SIG-M5 treated with dmso at 0.1 percent for 504 hours (cell line): ENCODE data around the gene LRCH3.

ENCODE experiments used
- DNase-seq: peaks from one replicate; lab custom pipeline; 2025; ENCODE audit not compliant: unreplicated experiment; lab: John Stamatoyannopoulos, UW

Gene LRCH3

DNA sequence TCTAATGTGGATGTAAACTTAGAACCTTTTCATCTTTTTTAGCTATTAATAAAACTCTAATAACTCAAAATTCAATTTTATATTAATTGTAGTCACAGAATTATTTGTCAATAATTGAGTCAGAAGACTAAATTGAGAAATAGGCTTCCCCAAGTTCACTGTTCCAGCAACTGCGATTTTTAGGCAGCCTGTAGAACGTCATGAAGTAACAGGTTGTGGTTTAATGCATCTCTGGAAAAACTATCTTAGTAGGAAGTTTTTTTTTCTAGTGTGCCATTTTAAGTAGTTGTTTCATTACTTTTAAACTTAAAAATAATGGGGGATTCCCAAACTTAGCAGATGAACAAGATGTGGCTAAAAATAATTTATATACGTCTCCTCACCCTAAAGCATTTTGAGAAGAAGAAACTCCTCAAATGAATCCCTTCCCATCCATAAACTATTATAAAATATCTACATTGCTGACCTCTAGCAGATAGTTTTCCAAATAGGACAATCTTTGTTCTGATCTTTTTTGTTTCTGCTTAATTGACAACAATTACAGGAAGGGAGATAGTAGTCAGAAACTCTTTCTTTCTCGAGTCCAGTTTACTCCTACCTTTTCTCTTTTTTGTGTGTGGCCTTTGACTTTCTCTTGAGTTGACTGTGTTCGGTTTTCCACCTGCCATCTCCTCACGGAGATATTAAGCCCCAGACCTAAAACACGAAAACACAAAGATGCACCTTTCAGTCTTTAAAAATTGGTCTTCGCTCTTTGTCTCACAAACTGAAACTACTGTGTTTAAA lies 43.1 kb downstream of the LRCH3 start:
- no peak for DNase-seq

DNA sequence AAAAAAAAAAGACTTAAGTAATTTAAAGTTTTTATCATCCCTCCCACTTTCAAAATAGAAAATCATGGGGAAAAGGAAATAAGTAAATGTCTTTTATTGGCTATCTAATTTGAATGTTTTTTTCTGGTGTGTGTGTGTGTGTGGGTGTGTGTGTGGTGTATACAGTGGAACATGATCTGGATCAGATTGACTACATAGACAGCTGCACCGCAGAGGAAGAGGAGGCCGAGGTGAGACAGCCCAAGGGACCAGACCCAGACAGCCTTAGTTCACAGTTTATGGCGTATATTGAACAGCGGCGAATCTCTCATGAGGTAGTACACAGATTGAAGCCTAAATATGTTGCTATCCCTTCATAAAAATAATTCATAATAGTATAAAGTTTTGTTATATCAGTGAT lies 44.5 kb downstream of the LRCH3 start:
- no peak for DNase-seq

DNA sequence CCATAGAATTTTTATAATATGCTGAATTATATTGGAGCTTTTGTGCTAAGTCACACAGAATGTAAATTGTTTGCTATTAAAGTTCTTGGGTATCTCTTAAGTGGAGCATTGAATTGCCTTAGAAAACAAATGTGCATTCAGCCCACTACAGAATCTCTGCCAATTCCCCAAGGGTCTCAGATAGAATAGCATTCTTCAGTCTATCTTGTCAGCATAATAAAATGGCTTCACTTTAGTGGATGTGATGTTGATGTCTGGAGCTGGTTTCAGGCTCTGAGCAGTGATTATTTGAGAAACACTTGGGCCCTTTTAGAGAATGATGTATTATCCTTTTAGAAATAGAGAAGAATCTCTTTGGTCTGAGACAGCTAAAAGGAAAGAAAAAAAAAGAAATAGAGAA lies 45.2 kb downstream of the LRCH3 start:
- DNase-seq, result no peak

DNA sequence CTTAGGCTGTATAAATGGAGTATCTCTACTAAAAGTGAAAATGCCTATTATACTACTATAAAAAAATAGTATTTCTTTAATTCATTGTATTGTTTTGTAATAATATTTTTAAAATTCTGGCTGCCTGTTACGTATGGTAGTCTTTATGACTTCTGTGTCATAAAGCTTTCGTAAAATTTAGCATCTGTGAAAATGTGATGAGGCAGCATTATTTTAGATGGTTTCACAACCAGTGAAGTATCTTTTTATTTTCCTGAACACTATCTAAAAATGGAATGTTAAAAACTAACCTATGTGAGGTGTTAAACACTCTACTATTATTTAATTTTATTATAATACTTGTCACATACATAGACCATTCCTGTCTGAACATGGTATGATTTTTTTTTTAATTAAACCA lies 46.2 kb downstream of the LRCH3 start:
- DNase-seq, result no peak

DNA sequence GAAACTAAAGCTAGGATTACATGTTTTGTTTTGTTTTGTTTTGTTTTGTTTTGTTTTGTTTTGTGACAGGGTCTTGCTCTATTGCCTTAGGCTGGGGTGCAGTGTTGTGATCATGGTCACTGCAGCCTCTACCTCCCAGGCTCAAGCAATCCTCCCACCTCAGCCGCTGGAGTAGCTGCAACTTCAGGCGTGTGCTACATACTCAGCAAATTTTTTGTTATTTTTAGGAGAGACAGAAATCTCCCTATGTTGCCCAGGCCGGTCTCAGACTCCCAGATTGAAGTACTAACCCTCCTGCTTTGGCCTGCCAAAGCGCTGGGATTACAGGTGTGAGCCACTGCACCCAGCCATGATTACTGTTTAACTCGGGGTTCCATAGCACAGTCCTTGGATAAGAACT lies 50.7 kb downstream of the LRCH3 start:
- DNase-seq, result no peak

DNA sequence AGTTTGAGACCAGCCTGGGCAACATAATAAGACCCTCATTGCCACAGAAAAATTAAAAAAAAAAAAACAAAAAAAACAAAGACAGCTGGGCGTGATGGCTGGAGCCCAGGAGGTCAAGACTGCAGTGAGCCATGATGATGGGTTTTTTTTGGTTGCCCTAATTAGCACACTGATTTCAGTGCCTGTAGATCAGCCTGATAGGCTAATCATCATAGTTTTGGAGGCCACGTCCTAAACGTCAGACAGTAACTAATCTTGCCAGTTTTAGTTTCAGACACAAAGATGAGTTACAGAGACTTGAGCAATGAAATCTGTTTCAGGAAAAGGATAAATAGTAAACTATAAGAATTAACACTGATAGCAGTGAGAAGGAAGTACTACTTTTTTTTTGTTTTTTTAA lies 55.4 kb downstream of the LRCH3 start:
- DNase-seq, result no peak

DNA sequence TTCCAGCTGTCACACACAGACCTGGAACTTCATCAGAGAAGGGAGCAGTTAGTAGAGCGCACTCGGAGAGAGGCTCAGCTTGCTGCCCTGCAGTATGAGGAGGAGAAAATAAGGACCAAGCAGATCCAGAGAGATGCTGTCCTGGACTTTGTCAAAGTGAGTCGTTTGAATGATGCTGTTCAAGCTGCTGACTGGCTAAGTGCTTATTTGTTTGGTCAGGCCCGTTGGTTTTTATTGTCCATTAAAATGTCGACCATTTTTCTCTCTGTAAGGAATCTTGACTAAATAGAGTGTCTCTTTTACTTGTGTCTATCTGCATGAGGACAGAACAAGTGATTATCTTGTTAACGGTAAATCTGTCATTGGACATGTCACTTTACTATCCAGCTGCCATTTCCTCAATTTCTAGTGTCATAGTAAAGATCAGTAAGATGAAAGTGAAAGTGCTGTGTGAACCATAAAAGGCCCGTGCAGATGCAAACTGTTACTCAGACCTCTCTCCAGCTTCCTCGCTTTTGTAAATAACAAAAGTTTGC lies 56.9 kb downstream of the LRCH3 start:
- DNase-seq, result peak; percentile 73

DNA sequence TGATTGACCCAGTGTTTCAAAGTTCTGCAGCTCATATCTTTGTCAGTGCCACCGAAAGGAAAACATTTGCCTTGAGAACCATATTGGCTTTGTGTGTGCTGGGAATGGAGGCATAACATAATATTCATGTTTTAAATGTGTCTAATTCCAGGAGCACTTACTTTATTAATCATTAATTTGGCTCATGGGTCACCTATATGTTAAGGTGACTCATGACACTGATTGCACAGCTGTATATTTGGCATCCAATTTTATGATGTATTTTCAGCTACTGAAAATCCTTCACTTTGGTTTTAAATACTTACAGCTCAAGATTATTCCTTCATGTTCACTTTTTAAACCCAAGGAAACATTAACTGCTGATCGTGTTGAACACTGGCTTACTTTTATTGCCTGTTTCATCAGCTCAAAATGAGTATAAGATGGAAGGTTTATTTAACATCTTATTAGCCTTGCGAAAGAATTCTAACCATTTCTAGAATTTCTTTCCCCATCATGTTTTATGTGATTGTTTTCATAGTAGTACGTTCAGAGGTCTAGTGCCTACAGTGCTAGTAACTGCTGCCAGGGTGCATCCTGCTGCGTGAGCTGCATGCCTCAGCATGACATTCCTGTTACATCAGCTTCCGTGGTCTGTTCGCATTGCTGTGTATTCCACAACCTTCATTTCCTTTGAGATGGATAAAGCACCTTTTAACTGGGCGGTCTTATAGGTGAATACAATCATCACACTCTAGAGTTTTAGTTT lies 63.7 kb downstream of the LRCH3 start:
- no peak for DNase-seq

DNA sequence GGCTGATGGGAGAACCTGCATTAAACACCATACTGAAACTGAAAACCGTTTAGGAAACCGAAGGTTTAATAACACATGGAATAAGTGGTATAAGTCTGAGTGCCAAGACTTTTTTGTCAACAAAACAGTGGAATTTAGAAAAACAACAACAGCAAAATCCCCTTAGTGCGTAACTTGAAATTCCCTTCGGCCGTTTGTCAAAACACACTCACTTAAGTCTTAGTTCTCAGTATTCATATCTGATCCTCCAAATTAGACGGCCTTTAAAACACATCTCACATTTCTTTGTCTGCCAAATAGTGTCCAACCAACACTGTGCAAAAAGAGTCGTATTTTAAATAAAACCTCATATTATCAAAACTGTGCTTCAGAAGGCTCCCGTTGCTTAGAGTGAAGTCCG lies 64.5 kb downstream of the LRCH3 start:
- DNase-seq, result no peak

DNA sequence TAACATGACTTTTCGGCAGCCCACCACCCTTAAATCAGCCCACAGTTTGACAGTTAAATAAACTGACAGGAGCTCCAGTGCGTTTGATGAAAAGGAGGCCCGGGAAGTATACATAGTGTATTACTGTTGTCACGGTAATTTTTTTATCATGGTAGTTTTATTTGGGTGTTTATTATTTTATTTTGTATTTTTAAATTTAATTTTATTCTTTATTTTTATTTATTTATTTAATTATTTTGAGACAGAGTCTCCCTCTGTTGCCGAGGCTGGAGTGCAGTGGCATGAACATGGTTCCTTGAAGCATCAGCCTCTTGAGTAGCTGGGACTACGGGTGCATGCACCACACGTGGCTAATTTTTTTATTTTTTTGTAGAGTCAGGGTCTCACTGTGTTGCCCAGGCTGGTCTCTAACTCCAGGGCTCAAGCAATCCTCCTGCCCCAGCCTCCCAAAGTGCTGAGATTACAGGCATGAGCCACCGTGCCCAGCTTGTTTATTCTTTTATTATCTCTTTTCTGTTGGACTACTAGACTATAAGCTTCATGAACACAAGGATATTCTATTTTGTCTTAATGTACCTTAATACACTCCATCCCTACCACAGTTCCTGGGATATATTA lies 65.3 kb downstream of the LRCH3 start:
- no peak for DNase-seq

DNA sequence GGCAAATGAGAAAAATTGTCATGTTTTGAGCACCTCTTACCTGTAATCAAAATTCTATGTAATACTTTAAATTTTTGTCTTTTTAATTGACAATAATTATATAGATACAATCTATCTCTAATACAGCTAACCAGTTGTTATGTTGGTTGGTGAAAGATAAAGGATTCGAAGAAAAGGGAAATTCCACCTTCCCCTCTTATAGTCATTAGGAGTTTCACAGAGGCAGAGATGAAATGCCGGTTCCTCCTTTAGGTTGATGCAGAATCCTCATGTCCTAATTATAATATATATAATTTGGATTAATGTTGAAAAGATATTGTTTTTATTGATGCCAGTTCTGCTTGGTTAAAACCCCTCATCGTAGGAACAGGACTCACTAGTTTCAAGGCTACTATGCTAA lies 67.1 kb downstream of the LRCH3 start:
- no peak for DNase-seq

DNA sequence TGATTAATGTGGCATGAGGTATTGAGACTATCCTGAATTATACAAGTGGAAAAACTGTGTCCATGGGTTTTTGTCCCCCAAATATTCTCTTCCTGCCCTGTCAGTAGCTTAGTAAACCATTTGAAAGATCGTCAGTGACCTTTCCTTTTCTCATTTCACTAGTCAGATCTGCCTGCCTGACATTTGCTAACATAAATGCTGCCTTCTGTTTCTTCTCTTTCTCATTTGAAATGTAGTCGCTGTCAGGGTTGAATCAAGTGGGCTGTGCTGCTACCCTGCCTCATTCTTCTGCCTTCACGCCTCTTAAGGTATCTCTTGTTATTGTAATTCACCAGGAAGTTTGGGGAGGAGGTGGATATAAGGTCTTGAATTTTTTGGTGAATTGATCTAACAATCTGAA lies 67.5 kb downstream of the LRCH3 start:
- DNase-seq, result no peak

DNA sequence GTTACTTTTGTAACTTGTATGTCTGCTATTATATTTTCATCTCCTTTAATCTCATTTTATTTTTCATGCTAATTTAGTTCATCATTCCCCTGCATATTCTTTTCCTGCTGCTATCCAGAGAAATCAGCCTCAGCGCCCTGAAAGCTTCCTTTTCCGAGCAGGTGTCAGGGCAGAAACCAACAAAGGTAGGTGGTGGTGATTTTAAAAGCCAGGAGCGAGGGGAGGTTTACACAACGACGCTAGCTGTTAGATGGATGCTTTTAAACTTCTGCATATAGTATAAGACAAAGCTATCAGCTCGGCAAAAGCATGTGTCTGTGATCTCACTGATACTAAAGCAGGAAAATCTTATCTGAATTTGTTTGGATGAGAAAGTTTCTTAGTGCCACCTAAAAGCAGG lies 75.0 kb downstream of the LRCH3 start:
- no peak for DNase-seq

DNA sequence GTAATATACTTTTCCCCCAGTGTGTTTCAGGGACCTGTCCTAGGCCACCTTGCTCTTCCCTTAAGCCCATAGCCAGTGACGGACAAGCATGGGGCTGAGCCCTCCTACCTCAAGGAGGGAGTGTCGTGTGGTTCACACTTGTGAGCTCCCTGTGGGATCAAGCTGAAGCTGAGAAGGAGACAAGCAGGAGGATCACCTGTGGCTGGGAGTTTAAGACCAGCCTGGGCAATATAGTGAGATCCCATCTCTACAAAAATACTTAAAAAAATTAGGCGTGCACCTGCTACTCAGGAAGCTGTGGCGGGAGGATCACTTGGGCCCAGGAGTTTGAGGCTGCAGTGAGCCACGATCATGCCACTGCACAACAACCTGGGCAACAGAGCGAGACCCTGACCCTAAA lies 82.3 kb downstream of the LRCH3 start:
- DNase-seq, result no peak

DNA sequence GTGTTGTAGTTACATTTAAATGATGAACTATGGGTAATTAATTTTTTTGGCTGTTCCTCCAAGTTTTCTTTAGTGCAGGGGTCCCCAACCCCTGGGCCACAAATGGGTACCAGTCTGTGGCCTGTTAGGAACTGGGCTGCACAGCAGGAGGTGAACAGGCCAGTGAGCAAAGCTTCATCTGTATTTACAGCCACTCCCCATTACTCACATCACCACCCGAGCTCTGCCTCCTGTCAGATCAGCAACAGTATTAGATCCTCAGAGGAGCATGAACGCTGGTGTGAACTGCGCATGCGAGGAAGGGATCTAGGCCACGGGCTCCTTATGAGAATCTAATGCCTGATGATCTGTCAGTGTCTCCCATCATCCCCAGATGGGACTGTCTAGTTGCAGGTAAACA lies 83.0 kb downstream of the LRCH3 start:
- no peak for DNase-seq

DNA sequence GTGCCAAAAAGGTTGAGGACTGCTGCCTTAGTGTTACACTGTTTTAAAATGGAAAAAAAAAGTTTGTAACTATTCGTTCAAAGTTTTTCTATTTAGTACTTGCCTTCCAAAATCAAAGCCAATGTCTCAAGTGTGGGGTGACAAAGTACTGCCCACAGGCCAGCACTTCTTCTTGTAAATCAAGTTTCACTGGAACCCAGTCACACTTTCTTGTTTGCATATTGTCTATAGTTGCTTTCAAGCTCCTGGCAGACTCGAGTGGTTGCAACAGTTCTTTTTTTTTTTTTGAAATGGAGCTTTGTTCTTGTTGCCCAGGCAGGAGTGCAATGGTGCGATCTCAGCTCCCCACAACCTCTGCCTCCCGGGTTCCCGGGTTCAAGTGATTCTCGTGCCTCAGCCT lies 83.6 kb downstream of the LRCH3 start:
- no peak for DNase-seq

DNA sequence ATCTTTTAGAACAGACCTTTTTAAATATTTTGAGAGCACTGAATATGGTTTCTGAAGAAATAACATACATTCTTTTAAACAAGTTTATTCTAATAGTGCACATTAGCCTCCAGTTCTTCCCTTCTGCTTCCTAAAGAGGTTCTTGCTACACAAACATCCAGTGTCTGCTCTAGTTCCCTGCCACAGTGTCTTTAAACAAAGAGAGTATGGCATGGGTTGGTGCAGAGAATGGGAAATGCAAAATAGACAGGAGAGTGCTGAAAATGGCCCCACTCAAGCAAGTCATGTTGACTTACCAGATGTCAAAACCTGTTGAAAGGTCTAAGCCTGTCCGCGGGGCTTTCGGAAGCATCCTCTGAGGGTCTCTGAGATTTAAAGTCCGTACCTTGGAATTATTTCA lies 86.8 kb downstream of the LRCH3 start:
- DNase-seq, result no peak

DNA sequence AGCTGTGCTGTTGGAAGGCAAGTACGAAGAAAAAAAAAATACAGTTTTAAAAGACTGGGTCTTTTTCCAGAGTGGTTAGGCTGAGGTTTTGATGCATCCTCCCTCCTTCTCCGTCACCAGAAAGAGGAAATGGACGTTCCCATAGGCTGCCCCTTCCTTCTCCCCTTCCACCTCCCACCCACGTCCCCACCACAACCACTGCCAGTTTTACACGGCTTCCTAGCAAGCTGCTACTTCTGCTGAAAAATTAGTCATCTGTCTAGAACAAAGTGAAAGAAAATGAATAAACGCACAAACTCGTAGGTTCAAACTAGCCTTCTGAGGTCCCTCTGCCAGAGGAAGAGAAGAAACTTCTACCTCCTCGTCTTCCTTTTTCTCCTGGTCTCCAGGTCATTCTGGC lies 87.4 kb downstream of the LRCH3 start:
- DNase-seq, result peak; percentile 45

DNA sequence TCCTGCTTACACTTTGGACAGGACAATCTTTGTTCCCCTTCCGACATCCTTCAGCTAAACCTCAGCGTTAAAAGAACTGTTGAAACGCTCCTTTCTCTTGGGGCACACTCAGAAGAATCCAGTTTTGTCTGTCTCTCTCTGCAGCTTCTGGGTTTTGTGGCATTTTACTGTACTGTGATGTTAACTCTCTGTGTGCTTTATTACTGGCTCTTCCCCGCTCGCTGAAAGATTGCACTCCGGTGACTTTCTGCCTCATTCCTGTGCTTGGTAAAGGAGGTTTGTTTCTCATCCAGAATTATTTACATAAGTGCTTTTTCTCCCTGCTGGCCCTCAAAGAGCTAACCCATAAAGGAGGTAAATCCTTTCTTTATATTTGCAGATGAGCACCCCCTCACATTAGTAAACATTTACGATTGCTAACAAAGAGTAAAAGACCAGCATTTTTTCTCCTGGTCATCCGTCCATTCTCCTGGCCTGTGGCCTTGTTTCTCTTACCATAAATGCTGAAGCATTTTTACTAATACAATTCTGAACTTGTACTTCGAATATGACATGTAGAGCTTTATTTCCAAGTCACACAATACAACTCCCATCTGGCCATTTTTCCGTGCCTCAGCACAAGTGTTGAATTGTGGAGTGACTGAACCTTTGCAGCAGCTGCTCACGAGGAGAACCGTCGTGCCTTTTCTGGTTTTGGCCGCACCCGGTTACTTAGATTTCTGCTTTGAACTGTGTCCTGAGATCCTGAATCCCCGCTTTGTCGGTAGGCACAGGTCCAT lies 89.6 kb downstream of the LRCH3 start:
- no peak for DNase-seq

DNA sequence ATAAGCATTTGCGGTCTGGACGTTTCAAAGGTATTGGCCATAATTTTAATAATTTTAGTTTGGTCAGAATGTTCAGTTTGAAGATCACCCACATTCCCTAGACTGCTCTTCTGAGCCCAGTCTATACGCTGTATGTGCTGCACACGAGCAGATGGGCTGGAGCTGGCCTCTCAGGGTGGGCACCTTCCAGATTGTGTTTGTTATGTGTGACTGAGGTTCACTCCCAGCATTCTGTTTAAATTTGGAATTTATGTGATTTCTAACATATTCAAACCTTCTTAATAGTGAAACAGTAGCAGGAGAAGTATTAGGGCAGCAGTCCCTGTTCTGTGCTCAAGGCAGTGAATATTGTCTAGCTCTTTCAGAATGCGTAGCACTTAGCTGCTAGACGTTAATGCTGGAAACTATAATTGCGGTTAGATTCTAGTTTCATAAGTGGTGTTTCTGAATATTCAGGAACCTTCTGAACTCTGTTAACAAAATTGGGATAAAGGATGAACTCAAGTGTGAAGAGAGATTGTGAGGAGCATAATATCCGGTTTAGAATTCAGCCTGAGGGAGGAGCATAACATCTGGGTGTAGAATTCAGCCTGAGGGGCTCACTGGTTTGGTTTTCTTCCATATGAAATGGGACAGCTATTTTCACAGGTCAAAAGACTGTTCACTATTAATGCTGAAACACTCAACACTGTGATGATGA lies 90.4 kb downstream of the LRCH3 start:
- DNase-seq, result no peak

DNA sequence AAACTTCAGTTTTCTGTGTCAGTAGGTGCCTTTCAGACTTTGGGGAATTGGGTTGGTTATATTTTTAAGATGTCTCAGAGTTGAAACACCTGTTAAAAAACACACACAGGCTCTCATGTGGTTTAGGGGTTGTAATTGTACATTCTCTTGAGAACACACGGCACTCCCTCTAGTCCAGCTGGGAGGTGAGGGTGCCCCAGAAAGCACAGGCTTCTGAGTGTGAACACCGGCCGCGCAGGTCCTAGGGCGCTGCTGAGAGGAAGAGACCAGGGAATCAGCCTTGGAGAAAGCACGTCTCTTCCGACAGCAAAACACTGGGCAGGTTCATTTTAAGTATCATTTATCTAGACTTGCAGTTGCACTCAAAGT lies 90.9 kb downstream of the LRCH3 start:
- no peak for DNase-seq
